Activated T-helper 1 cell treated with anti-CD3 and anti-CD28 coated beads, Interleukin-2, amount 50 U/mL, for 16 hours (primary cell): ENCODE data around the gene SELENOI.
A peak's percentile ranks its signal among the peaks of the same experiment; 100 is the strongest.
"Not testable (repeated sequence)": the region's sequence is repeated elsewhere in the genome, so short reads cannot be mapped to it uniquely, and the experiment has no call there.

ENCODE experiments used
- DNase-seq, 2 donors: peaks; one replicate each; pipeline ENCODE4 v3.0.0-alpha.2; 2020; ENCODE audit warnings: low read depth in 1 of 2, low spot score in 1 of 2

SELENOI gene, protein sequence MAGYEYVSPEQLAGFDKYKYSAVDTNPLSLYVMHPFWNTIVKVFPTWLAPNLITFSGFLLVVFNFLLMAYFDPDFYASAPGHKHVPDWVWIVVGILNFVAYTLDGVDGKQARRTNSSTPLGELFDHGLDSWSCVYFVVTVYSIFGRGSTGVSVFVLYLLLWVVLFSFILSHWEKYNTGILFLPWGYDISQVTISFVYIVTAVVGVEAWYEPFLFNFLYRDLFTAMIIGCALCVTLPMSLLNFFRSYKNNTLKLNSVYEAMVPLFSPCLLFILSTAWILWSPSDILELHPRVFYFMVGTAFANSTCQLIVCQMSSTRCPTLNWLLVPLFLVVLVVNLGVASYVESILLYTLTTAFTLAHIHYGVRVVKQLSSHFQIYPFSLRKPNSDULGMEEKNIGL

DNA sequence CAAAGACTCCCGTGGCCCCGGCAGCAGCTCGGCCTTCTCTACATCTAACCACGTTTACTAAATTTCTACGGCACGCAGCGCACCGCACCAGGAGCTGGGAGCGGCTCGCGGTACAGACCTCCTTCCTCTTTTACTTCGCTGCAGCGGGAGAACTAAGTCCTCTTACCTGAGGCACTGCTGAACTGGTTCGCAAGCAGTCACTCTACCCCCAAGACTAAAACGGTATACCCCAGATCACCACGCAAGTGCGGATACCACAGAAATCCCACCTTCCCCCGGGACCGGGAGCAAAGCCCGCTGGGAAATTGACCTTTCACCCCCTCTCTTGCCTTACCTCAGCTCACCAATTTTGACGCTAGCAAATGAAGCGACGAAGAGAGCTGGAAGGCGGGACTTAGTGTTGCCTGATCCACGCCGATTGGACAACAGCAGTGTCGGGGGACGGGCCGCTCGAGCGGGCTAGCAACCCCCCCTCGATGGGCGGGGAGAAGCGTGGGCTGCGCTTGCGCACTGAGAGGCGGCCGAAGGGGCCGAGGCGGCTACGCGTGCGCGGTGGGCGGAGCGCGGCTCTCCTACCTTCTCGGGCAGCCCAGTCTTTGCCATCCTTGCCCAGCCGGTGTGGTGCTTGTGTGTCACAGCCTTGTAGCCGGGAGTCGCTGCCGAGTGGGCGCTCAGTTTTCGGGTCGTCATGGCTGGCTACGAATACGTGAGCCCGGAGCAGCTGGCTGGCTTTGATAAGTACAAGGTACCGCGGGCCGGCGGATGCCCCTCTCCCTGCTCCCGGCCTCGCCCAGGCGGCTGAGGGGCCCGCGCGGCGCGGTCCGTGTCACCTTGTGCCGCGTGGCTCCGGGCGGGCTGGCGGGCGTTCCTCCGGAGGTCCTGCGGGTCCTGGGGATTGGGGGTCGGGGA lies at the start of gene SELENOI:
TSS of gene SELENOI (plus strand) at position 599 of the 909 bp plus-strand sequence. CDS start at position 689, 90 bp downstream.
- peak; percentile 98 to 99 for DNase-seq

DNA sequence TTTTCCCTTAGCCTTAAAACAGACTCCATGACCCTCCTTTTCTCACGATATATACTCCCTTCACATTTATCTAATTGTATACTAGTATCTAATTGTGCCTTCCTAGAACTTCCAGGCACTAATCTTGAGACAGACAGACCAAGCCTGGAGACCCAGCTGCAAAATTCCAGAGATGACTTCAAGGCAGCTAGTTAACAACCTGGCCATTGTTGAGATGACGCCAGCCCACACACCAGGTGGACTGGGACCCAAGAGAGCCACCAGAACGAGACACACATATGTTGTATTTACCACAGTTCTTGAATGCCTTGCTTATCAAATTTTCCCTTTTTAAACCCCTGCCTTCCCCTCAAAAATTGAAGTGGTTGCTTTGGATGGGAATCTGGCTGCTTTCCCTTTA lies 48.9 kb upstream of the SELENOI start:
- DNase-seq, result no peak

DNA sequence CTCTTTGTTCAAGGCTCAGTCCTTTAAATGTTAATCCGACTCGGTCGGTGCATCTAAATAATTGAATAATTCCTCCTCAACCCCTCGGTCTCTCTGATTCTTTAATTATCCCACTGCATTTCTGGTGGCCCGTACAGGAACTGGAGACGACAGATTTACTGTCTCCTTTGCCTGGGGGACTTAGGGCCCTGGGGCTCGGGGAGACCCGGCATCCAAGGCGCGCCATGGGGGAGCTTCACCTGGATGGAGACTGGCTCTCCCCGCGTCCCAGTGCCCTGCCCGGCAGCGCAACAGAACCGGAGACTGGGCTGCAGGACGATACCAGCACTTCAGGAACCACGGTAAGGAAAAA lies 47.7 kb upstream of the SELENOI start:
- DNase-seq, result no peak

DNA sequence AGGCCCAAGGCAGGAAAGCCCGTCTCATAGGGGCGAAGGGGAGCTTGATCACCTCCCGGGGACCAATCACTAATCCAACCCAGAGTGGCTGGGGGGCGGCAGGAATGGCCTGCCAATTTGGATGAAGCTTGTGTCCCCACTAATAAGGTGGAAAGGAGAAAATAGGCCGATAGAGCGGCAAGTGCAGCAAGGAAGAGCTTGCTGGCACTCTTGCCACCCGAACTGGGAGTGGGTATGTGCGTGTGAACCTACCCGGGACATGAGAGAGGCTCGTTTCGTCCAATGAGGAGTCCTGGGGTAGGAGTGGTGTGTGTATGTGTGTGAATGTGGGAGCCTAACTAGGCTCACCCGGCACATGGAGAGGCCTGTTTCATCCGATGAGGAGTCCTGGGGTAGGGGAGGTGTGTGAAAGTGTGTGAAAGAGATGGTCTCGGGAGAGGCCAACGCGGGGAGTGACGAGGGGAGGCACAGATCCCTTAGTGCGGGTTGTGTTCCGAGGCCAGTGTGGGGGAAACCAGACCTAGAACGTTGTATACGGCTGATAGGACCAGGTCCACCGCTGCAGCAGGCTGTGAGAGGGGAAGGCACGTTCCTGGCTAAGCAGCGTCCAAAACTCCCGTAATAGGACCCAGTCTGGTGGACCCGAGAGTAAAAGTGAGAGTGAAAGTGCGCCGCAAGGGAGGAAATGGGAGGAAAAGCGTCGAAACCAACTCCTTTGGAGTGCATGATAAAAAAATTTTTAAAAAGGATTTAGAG lies 47.1 kb upstream of the SELENOI start:
- peak in 1 of 2 donors; percentile 14 for DNase-seq

DNA sequence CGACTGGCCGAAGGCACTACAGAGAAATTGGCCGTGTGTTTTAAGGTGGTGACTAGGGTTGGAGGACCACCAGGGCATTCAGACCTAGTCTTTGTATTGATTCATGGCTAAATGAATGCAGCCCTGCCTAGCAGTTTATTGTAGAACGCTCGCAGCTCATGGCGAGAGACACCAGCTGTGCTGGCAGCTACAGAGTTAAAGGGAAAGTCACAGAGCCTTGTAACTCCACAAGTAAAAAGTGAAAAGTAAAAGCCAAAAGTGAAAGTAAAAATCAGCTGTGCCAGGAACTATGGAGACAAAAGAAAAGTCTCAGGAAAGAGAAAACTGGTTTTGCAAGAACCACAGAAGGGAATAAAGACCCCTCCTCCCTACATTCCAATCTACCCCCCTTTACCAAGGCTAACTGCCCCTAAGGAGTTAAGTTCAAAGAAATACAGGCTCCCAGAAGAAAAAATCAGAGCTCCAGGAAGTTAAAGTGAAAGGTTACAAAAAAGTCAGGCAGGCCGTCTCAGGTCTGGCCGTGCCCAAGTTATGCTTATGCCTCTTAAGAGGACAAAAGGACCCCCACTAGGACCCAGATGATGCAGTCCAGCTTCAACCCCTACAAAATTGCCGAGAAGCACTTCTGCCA lies 46.4 kb upstream of the SELENOI start:
- DNase-seq, result no peak

DNA sequence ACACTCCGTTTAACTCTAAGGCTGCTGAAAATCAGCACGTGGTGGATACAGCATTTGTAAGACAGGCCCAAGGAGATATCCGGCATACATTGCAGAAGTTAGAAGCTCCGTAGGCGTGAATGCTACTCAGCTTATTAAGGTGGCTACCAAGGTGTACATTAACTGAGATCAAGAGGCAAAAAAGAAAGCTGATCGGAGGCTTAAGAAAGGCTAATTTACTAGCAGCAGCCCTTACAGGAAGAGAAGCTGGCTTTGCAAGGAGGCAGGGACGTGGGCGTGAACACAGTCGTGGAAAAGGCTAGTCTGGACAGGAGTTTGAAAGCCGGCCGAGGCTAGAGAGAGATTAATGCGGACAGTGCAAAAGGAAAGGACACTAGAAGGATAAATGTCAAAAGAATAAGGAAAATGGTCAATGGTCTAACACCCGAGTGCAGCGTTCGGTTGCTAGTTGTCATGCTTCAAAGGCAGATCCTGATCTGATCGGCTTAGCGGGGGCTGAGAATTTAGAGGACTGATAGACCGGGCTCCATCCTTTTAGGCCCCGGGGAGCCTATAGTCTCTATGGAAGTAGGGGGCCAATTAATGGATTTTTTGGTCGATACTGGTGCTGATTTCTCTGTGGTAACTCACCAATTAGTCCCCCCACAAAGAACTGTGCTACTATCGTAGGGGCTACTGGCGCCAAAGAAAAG lies 45.6 kb upstream of the SELENOI start:
- DNase-seq, result no peak

DNA sequence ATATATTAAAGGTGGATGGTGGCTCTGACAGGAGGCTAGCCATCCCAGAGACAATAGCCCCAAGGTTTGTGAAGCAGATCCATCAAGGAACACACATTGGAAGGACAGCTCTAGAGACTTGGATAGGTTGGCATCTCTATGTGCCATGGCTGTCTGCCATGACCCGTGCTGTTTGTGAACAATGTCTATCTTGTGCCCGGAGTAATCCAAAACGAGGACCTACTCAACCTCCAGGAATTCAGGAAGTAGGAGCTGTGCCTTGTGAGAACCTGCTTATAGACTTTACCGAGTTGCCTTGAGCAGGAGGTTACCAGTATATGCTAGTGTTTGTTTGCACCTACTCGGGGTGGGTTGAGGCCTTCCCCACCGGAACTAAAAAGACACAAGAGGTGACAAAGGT lies 43.1 kb upstream of the SELENOI start:
- DNase-seq, result no peak

DNA sequence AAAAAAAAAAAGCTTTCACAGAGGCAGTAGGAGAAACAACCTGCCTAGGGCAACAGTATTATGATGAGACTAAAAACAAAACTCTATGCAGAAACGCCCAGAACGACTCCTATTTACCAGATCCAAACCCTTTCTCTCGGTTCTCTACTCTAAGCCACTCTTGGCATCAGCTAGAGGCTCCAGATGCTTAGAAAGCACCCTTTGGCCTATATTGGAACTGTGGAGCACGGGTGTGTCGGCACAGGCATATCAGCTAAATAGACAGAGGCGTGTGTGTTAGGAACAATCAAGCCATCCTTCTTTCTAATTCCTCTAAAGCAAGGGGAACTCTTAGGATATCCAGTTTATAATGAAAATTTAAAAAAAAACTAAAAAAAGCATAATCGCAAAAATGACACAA lies 40.8 kb upstream of the SELENOI start:
- DNase-seq, result not testable (repeated sequence)

DNA sequence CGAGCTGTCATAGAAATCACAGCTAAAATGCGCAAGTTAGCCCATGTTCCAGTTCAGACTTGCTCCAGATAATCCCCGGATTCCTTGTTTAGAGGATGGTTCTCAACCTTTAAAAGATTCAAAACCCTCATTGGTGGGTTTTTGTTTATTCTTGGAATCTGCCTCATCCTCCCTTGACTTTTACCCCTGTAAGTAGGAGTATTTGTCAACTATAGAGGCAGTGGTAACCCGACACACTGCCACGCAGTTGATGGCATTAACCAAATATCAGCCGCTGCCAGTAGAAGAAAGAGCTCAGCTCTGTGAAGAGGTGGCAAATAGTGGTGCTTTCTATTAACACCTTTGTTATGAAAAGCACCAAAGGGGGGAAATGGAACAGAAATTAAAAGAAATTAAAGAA lies 40.4 kb upstream of the SELENOI start:
- DNase-seq, result no peak

DNA sequence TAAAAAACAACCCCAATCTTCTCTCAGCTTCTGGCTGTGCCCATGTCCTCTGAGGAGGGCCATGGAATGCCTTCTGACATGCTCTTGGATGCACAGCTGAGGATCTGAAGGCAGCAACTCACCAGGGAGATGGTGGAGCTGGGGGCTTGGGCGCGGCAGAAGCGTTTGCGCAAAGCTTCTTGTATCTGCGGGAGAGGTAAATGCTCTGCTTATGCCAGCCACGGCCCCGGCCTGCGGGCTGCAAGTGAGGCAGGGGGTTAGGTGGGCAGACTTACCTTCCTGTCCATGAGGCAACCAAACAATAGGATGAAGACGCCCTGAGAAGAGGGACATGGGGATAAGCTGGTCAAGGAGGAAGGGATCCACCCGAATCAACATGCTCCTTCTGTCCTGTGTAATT lies 36.0 kb upstream of the SELENOI start:
- no peak for DNase-seq

DNA sequence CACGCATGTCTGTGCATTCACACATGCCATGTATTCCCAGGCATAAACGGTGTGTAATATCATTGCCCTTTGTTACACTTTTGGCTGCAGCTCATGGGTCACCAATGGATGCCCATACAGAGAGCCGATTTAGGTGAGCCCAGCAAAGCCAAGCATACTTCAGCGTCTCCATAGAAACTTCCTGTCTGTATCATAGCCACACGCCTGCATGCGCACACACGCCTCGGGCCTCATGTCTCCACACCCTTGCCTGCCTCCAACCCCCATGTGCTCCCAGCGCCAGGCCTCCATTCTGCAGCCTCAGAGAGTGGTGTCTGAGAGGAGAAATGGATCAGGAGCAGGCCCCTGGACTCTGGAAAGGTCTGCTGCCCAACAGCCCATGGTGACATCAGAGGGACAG lies 33.5 kb upstream of the SELENOI start:
- DNase-seq, result no peak

DNA sequence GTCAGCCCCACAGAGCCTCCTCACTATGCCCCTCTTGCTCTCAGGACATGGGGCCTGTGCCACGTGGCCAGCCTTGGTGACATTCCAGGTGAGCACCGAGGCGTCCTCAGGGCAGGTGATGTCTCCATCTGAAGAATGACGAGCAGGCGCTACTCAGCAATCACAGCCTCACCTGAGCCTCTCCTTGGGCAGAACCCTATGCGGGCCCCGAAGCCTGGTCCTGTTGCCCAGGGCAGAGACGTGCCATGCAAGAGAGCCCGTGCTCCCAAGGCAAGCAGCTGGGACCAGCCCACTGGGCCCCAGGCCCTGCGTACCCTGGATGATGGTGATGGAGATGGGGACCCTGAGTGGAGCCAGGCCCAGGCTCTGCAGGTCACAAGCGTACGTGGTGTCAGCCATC lies 32.5 kb upstream of the SELENOI start:
- DNase-seq, result no peak

DNA sequence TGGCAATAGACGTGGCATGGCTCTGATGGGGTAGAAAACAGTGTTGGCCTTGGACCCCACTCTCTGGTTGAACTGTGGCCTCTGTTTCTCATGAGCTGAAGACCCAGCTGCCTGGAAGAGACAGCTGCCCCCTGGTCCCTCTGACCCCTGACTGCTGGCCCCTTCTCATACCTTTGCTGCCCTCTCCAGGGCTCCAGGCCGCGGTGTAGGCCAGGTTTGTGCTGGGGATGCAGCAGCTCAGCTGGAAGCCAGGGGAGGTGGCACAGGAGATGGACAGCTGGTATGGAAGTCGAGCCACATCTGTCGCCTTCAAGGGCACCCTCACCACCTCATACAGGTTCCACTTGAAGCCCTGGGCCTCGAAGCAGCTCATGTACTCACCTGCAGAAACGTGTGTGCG lies 31.7 kb upstream of the SELENOI start:
- DNase-seq, result no peak

DNA sequence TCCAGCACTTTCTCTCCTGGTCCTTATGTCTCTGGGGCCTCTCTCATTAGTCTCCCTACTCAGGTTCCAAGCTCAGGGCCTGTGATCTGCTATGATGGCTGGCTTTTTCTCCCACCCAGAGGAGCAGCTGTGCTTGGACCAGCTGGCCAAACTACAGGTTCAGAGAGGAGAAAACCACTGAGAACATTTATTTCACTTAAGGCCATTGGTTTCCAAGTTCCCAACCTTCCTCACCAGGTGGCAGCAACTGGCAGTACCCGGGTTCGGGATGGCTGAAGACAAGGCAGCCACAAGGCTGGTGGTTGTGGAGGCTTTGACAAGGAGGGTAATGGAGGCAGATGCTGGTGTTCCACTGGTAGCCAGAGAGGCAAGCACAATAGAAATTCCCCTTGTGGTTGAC lies 29.9 kb upstream of the SELENOI start:
- no peak for DNase-seq

DNA sequence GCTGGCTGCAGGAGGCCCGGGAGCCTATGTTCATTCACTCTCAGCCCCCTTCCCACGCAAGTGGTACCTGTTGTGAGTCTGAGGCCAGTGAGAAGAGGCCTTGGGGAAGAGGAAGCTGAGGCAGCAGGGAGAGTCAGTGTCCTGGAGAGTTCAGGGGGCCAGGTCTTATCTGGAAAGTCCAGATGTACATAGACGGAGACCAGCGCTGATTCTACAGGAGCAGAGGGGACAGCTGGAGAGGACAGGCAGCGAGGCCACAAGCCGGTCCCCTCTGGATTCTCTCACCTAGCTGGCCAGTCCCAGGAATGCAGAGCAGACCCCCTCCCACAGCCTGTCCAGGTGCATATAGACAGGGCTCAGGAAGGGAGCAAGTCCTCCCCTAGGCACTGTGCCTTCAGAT lies 29.1 kb upstream of the SELENOI start:
- no peak for DNase-seq

DNA sequence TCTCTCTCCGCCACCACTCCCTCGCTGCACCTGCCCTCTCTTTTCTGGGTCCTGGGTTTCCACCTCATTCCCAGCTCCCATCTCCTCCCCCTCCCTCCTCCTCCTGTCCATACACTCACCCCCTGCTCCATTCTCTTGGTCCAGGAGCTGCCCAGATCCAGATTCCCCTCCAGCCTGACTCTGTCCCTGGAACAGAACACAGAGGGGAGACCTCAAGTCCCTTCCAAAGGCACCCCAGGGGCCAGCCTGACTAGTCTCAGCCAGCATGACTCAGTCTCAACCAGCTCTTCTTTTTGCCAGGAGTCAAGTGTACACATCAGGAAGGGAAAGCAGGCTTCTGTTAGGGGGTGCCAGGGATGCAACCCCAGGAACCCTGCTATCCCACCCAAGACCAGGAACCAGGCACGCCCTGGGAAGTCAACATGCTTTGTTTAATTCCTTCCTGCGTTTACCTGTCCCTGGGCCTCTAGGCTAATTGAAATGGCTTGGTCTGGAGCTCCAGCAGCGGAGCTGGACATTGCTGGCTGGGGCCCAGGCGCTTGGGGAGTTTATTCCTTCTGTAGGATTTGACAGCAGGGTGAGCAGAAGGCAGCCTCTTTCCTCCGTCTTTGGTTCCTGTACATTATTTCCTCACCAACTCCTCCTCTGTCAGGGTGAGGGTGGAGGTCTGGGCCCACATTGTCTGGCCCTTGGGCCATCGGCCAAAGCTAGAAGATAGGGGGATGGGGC lies 28.4 kb upstream of the SELENOI start:
- DNase-seq, result no peak

DNA sequence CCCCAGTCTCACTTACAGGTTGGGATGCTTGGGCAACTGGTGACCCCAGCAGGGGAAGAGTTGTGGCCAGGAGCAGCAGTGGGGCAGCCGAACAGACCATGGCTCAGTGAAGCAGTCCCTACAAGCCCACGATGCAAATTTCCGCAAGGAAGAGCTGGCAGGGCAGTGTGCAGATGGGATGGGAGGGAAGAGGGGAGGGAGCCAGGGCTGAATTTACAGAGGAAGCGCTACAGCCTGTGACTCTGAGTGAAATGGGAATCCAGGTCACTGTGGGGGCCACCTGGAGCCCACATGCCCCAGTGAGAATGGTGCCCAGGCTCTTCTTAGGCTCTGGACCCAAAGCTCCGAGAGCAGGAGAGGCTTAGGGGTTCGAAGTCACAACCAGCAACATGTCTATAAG lies 27.0 kb upstream of the SELENOI start:
- DNase-seq, result no peak

DNA sequence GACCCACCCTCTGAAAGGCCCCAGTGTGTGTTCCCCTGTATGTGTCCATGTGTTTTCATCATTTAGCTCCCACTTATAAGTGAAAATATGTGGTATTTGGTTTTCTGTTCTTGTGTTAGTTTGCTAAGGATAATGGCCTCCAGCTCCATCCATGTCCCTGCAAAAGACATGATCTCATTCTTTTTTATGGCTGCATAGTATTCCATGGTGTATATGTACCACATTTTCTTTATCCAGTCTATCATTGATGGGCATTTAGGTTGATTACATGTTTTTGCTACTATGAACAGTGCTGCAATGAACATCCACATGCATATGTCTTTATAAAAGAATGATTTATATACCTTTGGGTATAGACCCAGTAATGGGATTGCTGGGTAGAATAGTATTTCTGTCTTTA lies 21.5 kb upstream of the SELENOI start:
- not testable (repeated sequence) for DNase-seq

DNA sequence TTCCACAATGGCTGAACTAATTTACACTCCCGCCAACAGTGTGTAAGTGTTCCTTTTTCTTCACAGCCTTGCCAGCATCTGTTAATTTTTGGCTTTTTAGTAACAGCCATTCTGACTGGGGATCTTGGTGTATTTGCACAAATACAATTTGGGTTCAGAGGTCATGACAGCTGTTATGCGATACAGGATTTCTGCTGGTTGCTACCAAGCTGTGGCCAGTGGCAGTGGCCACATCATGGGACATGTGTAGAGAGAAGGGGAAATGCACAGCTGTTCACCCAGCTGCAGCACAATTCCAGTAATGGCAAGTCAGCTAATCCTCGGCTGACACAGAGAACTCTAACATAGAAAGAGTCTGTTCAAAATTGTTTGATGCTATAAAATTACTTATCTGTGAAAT lies 21.0 kb upstream of the SELENOI start:
- no peak for DNase-seq

DNA sequence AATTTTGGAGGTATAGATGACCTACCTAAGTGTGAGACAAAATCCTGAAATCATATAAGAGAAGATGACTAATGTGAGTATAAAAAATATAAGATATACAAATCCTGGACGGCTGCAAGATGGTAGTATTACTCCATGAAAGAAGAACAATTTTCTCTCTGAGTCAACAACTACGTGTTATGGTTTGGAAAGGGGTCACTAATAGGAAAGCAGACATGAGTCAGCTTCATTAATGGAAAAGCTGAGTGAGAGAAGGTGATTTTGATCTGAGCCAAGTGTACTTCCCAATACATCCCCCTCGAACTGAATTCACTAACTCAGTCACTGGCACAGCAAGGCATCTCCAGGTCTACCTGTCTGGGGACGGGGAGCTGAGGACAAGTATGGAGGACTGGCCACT lies 20.1 kb upstream of the SELENOI start:
- DNase-seq, result no peak
